Calu3 (cell line): ENCODE measurements around the gene SPATA31C1. TPM values are rescaled to one million over a fixed set of nuclear protein-coding genes. Genes with fewer than 3 reads are reported as not detected.

Experiments
- BruUV-seq: library from RNA; stranded (reverse); fragments of 400-500 nt; replicated peaks from 2 replicates; lab custom pipeline; 2021; lab: Mats Ljungman, UMichigan
- CTCF ChIA-PET: fragments of 300-600 bp; sonication (Branson Sonifier 250); formaldehyde crosslinking; loops from one replicate; lab custom pipeline; 2022; ENCODE audit warnings: antibody characterized with exemption; lab: Charles Lee
- DNase-seq: peaks from one replicate; pipeline ENCODE4 v3.0.0; 2022
- H3K27ac Mint-ChIP-seq: one replicate; pipeline ENCODE4 v1.8.0; 2022; ENCODE audit warnings: mixed read lengths; ENCODE audit not compliant: unreplicated experiment
- H3K27me3 Mint-ChIP-seq: one replicate; pipeline ENCODE4 v1.8.0; 2022; ENCODE audit warnings: mixed read lengths; ENCODE audit not compliant: unreplicated experiment
- H3K36me3 Mint-ChIP-seq: one replicate; pipeline ENCODE4 v1.8.0; 2022; ENCODE audit warnings: mild to moderate bottlenecking, moderate library complexity, mixed read lengths; ENCODE audit not compliant: insufficient read depth, unreplicated experiment
- H3K4me1 Mint-ChIP-seq: one replicate; pipeline ENCODE4 v1.8.0; 2022; ENCODE audit warnings: mild to moderate bottlenecking, low read depth, mixed read lengths; ENCODE audit not compliant: unreplicated experiment
- H3K4me3 Mint-ChIP-seq: one replicate; pipeline ENCODE4 v1.8.0; 2022; ENCODE audit warnings: mild to moderate bottlenecking, low read depth, moderate library complexity, mixed read lengths; ENCODE audit not compliant: unreplicated experiment
- H3K9me3 Mint-ChIP-seq: one replicate; pipeline ENCODE4 v1.8.0; 2022; ENCODE audit warnings: low read depth, mixed read lengths; ENCODE audit not compliant: unreplicated experiment
- CTCF ChIP-seq: fragments of 200-600 bp; IDR thresholded peaks from one replicate; pipeline ENCODE4 v1.8.0; 2022; ENCODE audit warnings: antibody characterized with exemption; ENCODE audit not compliant: unreplicated experiment
- intact Hi-C: fragments of 100-400 bp; cut with micrococcal nuclease; formaldehyde crosslinking; loops from one replicate; pipeline ENCODE4 v1.10.0; 2022; ENCODE audit not compliant: unreplicated experiment
- total RNA-seq: library from RNA; stranded (reverse); gene quantifications from 2 replicates; pipeline ENCODE4 v1.2.3, GENCODE V29; 2022

Gene SPATA31C1
- total RNA-seq, 1 experiment from 2014 or later, result not detected

DNA sequence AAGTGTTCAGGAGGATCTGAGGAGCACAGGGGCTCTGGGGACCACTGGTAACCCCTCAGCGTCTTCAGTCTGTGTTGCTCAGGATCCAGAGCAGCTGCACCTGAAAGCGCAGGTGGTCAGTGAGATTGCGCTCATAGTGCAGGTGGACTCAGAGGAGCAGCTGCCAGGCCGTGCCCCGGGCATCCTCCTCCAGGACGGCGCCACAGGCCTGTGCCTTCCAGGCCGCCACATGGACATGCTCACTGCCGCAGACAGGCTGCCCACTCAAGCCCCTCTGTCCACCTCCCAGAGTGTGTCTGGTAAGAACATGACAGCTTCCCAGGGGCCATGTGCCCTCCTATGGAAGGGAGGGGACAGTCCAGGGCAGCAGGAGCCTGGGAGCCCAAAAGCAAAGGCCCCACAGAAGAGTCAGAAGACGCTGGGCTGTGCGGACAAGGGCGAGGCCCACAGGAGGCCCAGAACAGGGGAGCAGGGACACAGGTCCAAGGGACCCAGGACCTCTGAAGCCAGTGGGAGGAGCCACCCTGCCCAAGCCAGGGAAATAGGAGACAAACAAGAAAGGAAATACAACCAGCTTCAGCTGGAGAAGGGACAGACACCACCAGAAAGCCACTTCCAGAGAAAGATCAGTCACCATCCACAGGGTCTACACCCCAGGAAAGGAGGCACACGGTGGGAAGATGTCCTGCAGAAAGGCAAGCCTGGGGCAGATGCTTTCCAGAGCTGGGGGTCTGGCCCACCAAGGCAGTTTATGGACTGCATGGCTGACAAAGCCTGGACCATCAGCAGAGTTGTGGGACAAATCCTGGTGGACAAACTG is 29.9 kb upstream of the SPATA31C1 start:
- DNase-seq, result no peak
- Mint-ChIP-seq H3K9me3 (no peaks in the 10 kb centered on the region), H3K4me3 (no peak overlapping the region), H3K27me3 (no peaks in the 10 kb centered on the region), H3K4me1 (no peaks in the 10 kb centered on the region), H3K36me3 (no peaks in the 10 kb centered on the region), H3K27ac (no peak overlapping the region)
- CTCF ChIA-PET, result no interaction called here
- no TSS peak for BruUV-seq
- intact Hi-C loops, result no loop called here
- no peak for TF ChIP-seq CTCF

DNA sequence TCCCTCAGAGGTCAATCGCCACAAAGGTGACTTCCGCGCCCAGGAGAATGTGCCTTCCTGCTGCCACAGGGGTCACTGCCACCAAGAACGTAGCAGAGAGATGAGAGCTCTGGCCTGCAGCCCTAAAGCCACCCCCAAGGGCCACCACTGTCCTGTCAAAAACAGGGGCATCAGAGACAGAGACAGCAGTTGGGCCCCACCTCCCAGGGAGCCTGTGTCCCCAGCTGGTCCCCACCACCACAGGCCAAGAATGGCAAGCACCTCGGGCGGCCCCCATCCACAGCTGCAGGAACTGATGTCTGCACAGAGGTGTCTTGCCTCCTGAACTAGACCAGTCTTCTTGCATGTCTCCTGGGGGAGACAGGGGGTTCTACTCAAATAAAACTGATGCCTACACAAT is 29.3 kb upstream of the SPATA31C1 start:
- BruUV-seq, result no TSS peak
- Mint-ChIP-seq H3K36me3 (no peaks in the 10 kb centered on the region), H3K27ac (no peak overlapping the region), H3K27me3 (no peaks in the 10 kb centered on the region), H3K9me3 (no peaks in the 10 kb centered on the region), H3K4me3 (no peak overlapping the region), H3K4me1 (no peaks in the 10 kb centered on the region)
- no peak for DNase-seq
- no peak for TF ChIP-seq CTCF
- intact Hi-C loops, result no loop called here
- CTCF ChIA-PET, result no interaction called here

GRCh38 chr9:87889065-87889881 is 28.5 kb upstream of the SPATA31C1 start:
- Mint-ChIP-seq H3K36me3 (no peaks in the 10 kb centered on the region), H3K9me3 (no peaks in the 10 kb centered on the region), H3K27ac (no peak overlapping the region), H3K4me3 (no peak overlapping the region), H3K4me1 (no peaks in the 10 kb centered on the region), H3K27me3 (no peaks in the 10 kb centered on the region)
- BruUV-seq, result no TSS peak
- CTCF ChIA-PET, result interaction anchor here (0.7 kb wide), 1 partner anchor 319 kb away, joined by 3 read pairs; no protein-coding TSS in a partner anchor
- DNase-seq, result no peak
- no peak for TF ChIP-seq CTCF
- intact Hi-C loops, result no loop called here

GRCh38 chr9:87889882-87890252 is 27.9 kb upstream of the SPATA31C1 start:
- no TSS peak for BruUV-seq
- Mint-ChIP-seq H3K36me3 (no peaks in the 10 kb centered on the region), H3K4me1 (no peaks in the 10 kb centered on the region), H3K27me3 (no peaks in the 10 kb centered on the region), H3K27ac (no peak overlapping the region), H3K9me3 (no peaks in the 10 kb centered on the region), H3K4me3 (no peak overlapping the region)
- intact Hi-C loops, result no loop called here
- DNase-seq, result no peak
- CTCF ChIA-PET, result interaction anchor here (0.7 kb wide), 1 partner anchor 319 kb away, joined by 3 read pairs; no protein-coding TSS in a partner anchor
- no peak for TF ChIP-seq CTCF
